ENCODE data around the gene SERTAD1.

Gene SERTAD1

DNA sequence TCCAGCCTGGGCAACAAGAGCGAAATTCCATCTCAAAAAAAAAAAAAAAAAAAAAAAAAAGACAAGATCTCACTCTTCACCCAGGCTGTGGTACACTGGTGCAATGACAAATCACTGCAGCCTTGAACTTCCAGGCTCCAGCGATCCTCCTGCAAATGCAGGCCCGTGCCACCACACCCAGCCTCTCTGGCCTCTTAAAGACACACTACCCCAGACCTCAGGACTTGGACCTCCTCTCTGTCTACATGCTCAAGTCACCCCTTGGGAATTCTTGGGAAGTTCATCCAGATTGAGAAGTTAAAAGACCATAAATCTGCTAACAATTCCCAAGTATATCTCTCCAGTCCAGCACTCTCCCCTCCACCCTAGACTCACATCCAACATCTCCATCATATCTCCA, 25.2 kb downstream of the SERTAD1 start:
- no peak for DNase-seq (ENCODE audit: low read depth)

DNA sequence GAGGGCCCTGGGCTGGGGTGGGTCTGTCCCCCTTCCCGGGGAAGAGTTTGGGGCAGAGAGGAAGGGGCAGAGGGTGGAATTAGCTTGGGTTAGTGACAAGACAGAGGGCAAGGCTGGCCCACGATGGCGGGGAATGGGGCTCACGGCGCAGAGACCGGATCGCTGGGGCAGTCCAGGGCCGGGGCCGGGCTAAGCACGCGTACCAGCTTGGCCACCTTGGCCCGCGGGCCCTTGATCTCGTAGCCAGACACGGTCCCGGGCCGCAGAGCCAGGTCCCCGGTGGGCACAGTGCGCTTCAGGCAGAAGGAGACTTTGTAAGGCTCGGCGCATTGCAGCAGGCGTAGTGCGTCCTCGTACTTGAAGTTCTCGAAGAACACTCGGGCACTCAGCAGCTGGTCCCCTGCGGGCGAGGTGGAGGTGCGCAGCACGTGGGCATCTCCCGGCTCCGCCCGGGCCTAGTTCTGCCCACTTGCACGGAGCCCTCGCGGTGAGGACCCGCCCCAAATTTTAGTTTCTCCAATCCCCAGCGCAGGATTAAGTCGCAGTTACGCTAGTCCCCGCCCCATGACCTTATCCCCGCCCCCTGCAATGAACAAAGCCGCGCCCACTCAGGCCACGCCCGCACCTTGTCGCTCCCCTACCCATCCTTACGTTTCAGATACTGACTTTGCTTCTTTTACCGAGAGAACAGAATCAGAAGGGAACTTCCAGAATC, 27.2 kb downstream of the SERTAD1 start:
- DNase-seq (ENCODE audit: low read depth): peak; percentile 30

DNA sequence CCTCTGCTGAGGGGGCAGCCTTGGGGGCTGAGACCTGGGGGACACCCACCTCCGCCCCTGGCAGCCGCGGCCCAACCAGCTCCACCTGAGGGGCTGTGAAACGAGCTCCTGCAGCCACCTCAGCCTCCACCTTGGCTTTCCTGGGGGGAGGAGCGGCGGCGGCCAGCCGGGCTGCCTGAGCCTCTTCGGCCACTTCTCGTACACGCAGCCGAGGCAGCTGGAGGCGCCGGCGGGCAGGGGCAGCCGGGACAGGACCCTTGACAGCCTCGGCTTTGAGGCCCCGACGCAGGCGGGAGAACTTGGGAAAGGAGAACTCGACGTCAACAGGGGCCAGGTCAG, 28.3 kb downstream of the SERTAD1 start:
- DNase-seq (ENCODE audit: low read depth): no peak

DNA sequence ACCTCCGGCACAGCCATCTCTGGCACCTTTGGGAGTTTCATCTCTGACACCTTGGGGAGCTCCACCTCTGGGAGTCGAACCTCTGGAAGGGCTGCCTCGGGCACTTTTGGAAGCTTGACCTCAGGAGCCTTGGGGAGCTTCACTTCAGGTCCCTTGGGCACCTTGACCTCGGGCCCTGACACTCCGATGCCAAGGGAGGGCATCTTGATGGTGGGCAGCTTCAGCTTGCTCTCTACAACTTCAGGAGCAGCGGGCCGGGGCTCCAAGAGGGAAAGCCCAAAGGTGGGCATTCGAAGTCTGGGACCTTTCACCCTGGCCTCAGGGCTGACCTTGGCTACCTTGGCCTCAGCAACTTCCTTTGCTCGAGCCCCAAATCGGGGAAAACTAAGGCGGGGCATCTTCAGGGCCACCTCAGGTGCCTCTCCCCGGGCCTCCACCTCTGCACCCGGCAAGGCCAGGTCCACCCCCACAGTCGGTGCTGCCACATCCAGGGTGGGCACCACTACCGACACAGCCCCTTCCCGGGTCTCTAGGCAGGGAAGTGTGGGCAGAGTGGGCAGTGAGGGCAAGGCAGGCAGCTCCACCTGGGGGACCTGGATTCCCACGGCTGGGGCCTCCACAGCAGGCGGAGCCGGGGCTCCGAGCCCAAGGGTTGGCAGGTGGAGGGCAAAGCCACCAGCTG, 28.8 kb downstream of the SERTAD1 start:
- no peak for DNase-seq (ENCODE audit: low read depth)

- no peak for DNase-seq (ENCODE audit: low read depth)
Measured at GRCh38 chr19:40395956-40396355, 29.8 kb downstream of the SERTAD1 start.

GRCh38 chr19:40394816-40395210, 31.0 kb downstream of the SERTAD1 start:
- no peak for DNase-seq (ENCODE audit: low read depth)

- DNase-seq (ENCODE audit: low read depth): no peak
Measured at GRCh38 chr19:40393894-40394815, 31.6 kb downstream of the SERTAD1 start.

GRCh38 chr19:40392894-40393517, 32.8 kb downstream of the SERTAD1 start:
- DNase-seq (ENCODE audit: low read depth): no peak

DNA sequence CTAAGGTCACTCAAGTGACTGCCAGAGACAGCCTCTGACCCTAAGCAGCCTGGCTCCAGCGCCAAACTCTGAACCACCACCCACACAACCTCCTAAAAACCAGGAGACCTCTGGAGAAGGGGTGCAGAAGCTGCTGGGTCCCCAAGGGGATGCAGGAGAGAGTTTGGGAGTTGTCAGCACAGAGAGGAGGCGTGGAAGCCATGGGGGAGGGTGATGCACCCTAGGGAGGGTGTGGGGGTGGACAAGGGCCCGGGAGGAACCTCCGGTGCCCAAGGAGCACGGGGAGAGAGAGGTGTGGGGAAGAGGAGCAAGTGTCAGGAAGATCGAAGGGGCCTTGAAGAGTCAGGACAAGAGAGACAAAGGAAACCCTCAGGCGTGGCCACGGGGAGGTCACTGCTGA, 33.7 kb downstream of the SERTAD1 start:
- no peak for DNase-seq (ENCODE audit: low read depth)

DNA sequence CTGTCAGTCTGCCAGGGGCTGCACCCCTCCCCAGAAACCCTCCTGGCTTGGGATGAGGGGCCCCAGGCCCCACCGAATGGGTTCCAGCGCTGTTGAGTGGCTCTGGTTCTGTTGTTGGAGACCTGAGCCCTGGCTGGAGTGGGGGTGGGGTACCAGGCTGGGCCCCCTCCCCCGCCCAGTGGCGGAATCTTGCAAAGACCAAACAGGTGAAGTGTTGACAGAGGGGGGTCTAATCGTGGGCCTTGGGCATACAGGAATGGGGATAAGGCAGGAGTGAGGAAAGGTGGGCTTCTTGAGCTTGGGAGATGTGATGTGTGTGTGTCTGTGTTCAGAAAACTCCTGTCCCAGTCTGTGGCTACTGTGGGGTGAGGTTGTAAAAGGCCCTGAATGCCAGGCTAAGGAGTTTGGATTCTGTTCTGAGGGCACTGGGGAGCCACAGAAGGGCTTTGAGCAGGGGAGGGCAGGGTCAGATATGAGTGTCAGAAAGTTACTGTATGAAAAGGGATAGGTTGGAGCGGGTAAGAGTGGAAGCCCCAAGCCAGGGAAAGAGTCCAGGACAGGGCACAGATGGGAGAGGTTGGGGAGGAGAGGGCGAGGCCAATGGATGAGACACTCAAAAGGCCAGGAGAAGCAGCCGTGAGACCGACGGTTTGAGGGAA, 35.6 kb downstream of the SERTAD1 start, which contains the start of gene HIPK4:
TSS of gene HIPK4 (minus strand) at position 98 of the 659 bp plus-strand sequence. CDS start 279 bp downstream, outside the sequence.
- DNase-seq (ENCODE audit: low read depth): no peak

DNA sequence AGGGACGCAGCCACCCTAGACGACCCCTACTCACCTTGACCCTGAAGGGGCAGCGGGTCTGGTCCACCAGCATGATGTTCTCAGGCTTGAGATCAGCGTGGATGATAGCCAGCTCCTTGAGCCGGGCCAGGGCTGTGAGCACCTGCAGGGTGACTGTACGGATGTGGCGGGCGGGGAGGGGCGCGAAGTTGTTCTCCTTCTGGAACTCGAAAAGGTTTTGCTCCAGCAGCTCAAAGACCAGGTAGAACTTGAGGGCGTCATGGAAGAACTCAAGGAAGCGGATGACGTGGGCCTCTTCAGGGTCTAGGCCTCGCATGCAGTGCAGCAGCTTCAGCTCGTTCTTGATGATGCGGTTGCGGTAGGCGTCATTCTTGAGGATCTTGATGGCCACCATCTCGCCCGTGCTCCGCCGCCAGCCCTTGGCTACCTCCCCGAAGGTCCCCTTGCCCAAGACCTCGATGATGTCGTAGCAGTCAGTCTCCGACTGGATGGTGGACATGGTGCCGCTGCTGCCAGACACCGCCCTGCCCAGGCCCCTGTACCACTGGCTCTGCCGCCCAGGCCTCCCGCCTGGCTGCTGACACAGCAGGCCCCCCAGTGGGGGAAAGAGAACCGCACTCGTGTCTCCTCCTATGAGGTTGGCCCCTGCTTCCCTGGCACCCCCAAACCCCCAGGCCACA, 36.2 kb downstream of the SERTAD1 start:
- no peak for DNase-seq (ENCODE audit: low read depth)

GRCh38 chr19:40388481-40388880, 37.3 kb downstream of the SERTAD1 start:
- no peak for DNase-seq (ENCODE audit: low read depth)

DNA sequence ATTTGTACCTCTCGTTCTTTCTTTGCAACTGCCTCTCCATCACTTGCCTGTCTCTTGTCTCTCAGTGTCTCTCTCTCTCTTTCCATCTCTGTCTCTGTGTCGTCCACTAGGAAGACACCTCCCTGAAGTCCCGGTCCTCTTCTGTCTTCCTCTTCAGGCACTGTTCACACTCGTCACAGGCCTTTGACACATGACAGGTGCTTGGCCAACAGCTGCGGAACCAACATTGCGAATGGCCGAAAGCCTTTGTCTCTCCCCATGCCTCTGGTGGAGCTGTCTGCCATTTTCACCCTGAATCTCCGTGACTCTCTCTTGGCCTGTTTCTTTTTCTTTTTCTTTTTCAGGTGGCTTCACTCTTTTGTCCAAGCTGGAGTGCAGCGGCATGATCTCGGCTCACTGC, 38.6 kb downstream of the SERTAD1 start:
- DNase-seq (ENCODE audit: low read depth): no peak

GRCh38 chr19:40383668-40384248, 42.0 kb downstream of the SERTAD1 start:
- DNase-seq (ENCODE audit: low read depth): no peak

DNA sequence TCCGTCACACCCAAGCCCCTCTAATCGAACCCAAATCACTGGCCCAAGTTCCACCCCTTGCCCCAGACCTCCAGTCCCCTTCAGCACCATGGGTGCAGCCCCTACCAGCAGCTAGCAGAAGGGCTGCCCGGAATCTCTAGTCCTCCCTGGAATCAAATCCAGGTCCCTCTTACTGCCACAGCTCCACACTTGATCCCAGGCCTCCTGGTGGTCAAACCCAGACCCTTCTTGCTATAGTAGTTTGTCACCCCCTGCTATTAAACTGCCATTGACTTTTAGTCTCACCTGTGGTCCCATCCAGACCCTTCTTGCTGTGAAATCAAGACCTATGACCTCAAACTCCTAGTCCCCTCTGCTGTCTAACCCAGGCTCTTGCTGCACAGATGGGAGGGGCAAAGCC, 44.5 kb downstream of the SERTAD1 start:
- no peak for DNase-seq (ENCODE audit: low read depth)

- no peak for DNase-seq (ENCODE audit: low read depth)
Measured at GRCh38 chr19:40380199-40381037, 45.4 kb downstream of the SERTAD1 start.

DNA sequence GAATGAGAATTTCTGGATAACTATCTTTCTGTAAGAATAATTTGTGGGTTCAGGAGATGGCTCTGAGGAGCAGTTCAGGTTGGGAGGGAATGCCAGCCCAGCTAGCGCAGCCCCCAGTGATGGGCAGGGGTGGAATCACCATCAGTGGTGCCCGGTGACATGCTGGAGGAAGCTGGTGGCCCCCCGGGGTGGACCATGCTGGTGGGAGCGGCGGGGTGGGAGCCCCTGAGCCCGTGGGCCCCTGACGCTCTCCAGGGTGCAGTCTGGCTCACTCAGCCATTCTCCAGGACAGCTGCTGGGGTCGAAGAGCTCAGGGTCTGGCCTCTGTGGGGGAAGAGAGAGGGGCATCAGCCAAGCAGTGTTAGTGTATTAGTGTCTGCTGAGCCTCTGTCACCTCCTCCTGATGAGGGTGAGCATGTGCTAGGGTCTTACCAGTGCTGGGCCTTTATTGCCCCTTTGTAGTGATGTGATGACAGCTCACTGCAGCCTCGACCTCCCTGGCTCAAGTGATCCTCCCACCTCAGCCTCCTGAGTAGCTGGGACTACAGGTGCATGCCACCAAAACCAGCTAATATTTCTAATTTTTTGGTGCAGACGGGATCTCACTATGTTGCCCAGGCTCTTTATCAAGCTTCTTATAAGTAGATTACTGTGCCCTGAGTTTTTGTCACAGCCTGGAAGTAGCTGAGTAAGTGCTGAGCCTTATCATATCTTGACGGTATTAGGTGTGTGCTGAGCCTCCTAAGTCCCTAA, 46.2 kb downstream of the SERTAD1 start:
- DNase-seq (ENCODE audit: low read depth): no peak

DNA sequence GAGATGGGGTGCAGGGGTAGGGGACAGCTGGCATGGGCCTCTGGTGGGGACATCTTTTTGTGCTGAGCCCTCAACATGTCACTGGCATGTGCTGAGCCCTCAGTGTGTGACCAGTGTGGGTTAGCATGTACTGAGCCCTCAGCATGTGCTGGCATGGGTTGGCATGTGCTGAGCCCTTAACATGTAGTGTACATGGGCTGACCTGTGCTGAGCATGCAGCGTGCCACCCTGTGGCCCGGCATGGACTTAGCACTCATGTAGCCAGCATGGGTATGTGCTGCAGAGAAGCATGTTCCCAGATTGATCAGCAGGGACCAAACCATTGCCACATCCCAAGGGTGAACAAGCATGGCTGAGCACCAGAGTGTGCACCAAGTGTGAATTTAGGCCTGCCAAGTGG, 47.3 kb downstream of the SERTAD1 start:
- no peak for DNase-seq (ENCODE audit: low read depth)

DNA sequence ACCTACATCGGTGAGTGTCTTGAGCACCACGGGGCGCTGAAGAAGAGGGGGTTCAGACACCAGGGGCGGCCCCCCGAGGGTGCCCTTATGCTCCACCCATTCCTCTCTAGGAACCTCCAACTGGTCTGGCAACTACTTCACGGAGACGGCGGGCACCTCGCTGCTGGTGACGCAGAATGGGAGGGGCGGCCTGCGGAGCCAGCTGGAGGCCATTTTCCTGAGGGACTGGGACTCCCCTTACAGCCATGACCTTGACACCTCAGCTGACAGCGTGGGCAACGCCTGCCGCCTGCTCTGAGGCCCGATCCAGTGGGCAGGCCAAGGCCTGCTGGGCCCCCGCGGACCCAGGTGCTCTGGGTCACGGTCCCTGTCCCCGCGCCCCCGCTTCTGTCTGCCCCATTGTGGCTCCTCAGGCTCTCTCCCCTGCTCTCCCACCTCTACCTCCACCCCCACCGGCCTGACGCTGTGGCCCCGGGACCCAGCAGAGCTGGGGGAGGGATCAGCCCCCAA, 47.9 kb downstream of the SERTAD1 start:
- no peak for DNase-seq (ENCODE audit: low read depth)

All from stimulated activated CD8-positive, alpha-beta memory T cell treated with anti-CD3 and anti-CD28 coated beads, Interleukin-15, amount 100 ng/mL, for 1 hour (primary cell).